ENCODE data around the gene HDAC4.

DNA sequence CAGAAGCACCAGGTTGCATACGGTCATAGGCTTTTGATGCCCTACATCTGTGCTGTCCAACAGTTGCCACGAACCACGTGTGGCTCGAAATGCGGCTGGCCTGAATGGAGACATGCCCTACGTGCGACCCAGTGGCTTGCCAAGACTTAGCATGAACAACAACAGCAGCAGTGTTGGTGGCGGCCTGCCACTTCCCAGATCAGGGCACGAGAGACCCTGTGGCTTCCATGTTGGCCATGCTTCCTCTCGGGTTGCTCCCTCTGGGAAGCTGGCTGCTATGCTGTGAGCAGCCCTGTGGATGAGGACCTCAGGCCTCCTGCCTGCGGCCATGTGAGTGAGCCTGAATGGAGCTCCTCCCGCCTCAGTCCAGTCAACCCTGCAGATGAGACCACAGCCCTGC is 212.3 kb downstream of the HDAC4 start:
- TF ChIP-seq, protein P1, sequence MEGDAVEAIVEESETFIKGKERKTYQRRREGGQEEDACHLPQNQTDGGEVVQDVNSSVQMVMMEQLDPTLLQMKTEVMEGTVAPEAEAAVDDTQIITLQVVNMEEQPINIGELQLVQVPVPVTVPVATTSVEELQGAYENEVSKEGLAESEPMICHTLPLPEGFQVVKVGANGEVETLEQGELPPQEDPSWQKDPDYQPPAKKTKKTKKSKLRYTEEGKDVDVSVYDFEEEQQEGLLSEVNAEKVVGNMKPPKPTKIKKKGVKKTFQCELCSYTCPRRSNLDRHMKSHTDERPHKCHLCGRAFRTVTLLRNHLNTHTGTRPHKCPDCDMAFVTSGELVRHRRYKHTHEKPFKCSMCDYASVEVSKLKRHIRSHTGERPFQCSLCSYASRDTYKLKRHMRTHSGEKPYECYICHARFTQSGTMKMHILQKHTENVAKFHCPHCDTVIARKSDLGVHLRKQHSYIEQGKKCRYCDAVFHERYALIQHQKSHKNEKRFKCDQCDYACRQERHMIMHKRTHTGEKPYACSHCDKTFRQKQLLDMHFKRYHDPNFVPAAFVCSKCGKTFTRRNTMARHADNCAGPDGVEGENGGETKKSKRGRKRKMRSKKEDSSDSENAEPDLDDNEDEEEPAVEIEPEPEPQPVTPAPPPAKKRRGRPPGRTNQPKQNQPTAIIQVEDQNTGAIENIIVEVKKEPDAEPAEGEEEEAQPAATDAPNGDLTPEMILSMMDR (IDR thresholded peaks at IDR 0.05), result no peak
- no peak for TF ChIP-seq POLR2A (IDR thresholded peaks at IDR 0.05)

Measured in testis (tissue), 2 donors.